Mesendoderm (in vitro differentiated cells): Measurements from ENCODE around the gene KAZN.

Experiments
- DNase-seq: peaks from one replicate; pipeline ENCODE4 v3.0.0; 2013
- H2AK5ac ChIP-seq: 2 replicates; pipeline ENCODE4 v1.6.1; 2013; ENCODE audit warnings: low read length, inconsistent platforms
- H2BK120ac ChIP-seq: 2 replicates; pipeline ENCODE4 v1.6.1; 2013; ENCODE audit warnings: low read depth, mild to moderate bottlenecking, low read length, moderate library complexity, mixed read lengths
- H2BK15ac ChIP-seq: replicated peaks from 2 replicates; pipeline ENCODE4 v1.6.1; 2013; ENCODE audit warnings: low read depth, mild to moderate bottlenecking, moderate library complexity
- H2BK5ac ChIP-seq: 2 replicates; pipeline ENCODE4 v1.6.1; 2013; ENCODE audit warnings: low read length, inconsistent platforms
- H3K18ac ChIP-seq: 2 replicates; pipeline ENCODE4 v1.6.1; 2013; ENCODE audit warnings: mild to moderate bottlenecking, low read length, mixed read lengths
- H3K23ac ChIP-seq: one replicate; pipeline ENCODE4 v1.6.1; 2013; ENCODE audit warnings: low read length
- H3K27ac ChIP-seq: 2 replicates; pipeline ENCODE4 v1.5.1; 2013; ENCODE audit warnings: low read depth, mild to moderate bottlenecking, inconsistent platforms, low read length, moderate library complexity
- H3K27me3 ChIP-seq: 2 replicates; pipeline ENCODE4 v1.6.1; 2013; ENCODE audit warnings: low read length, control low read depth, mild to moderate bottlenecking, inconsistent platforms; ENCODE audit not compliant: insufficient read depth, poor library complexity
- H3K36me3 ChIP-seq: 2 replicates; pipeline ENCODE4 v1.6.1; 2013; ENCODE audit warnings: low read length, inconsistent platforms; ENCODE audit not compliant: control insufficient read depth, insufficient read depth
- H3K4ac ChIP-seq: one replicate; pipeline ENCODE4 v1.6.1; 2013; ENCODE audit warnings: low read depth, mild to moderate bottlenecking, low read length, moderate library complexity
- H3K4me1 ChIP-seq: 2 replicates; pipeline ENCODE4 v1.6.1; 2013; ENCODE audit warnings: low read depth, low read length, inconsistent platforms; ENCODE audit not compliant: control insufficient read depth
- H3K4me2 ChIP-seq: 2 replicates; pipeline ENCODE4 v1.6.1; 2013; ENCODE audit warnings: low read length
- H3K4me3 ChIP-seq: 2 replicates; pipeline ENCODE4 v1.5.1; 2013; ENCODE audit warnings: mild to moderate bottlenecking, low read length
- H3K56ac ChIP-seq: one replicate; pipeline ENCODE4 v1.6.1; 2013; ENCODE audit warnings: low read length
- H3K79me1 ChIP-seq: 2 replicates; pipeline ENCODE4 v1.6.1; 2013; ENCODE audit warnings: low read length, inconsistent platforms
- H3K79me2 ChIP-seq: 2 replicates; pipeline ENCODE4 v1.6.1; 2013; ENCODE audit warnings: mild to moderate bottlenecking, low read length; ENCODE audit not compliant: control insufficient read depth, insufficient read depth
- H3K9ac ChIP-seq: 2 replicates; pipeline ENCODE4 v1.6.1; 2013; ENCODE audit warnings: low read length, inconsistent platforms
- H4K5ac ChIP-seq: one replicate; pipeline ENCODE4 v1.6.1; 2013; ENCODE audit warnings: low read length
- H4K8ac ChIP-seq: one replicate; pipeline ENCODE4 v1.6.1; 2013; ENCODE audit warnings: low read depth, mild to moderate bottlenecking, control low read depth, low read length, moderate library complexity
- WGBS: extraction: QIAGEN DNeasy Blood & Tissue Kit; methylation state at CpG from one replicate; pipeline ENCODE4 v1.1.7; 2013; ENCODE audit warnings: low lambda C conversion rate, missing lambda C conversion rate; ENCODE audit not compliant: insufficient coverage; ENCODE audit errors: extremely low coverage; 5-methylcytosine and 5-hydroxymethylcytosine counted together

Gene KAZN

DNA sequence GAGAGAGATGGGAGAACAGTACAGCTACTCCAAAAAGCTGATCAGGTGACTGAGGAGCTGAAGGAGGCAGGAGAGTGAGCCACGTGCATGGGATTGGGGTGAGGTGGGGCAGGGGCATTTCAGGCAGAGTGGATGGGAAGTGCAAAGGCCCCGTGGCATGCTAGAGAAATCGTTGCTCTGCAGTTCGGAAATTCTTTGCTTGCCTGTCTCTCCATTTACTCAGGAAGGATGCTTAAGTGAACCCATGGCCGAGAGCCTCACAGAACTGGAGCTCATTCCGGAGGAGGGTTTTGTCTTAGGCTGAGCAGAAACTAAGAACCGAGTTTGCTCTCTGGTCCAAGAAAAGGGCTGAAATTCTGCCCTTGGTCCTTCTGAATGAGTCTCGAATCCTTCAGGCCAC is 415.3 kb downstream of the KAZN start:
- Histone ChIP-seq H4K8ac (no peak overlapping the region), H3K27ac (no peak overlapping the region), H3K4me3 (no peak overlapping the region), H3K9ac (no peak overlapping the region), H2BK120ac (no peak overlapping the region), H3K36me3 (no peaks in the 10 kb centered on the region), H2BK15ac (no peak overlapping the region), H3K27me3 (no peaks in the 10 kb centered on the region), H3K4me1 (no peaks in the 10 kb centered on the region), H3K4ac (no peak overlapping the region), H3K79me1 (peaks cover 2% of the 10 kb centered on the region), H3K4me2 (no peak overlapping the region), H3K56ac (no peak overlapping the region), H3K23ac (no peak overlapping the region), H2AK5ac (no peak overlapping the region), H3K18ac (no peak overlapping the region), H4K5ac (no peak overlapping the region), H3K79me2 (no peaks in the 10 kb centered on the region), H2BK5ac (no peak overlapping the region)
- WGBS, result no CpG with 5 or more reads among the region's 8 CpGs
- DNase-seq, result no peak

DNA sequence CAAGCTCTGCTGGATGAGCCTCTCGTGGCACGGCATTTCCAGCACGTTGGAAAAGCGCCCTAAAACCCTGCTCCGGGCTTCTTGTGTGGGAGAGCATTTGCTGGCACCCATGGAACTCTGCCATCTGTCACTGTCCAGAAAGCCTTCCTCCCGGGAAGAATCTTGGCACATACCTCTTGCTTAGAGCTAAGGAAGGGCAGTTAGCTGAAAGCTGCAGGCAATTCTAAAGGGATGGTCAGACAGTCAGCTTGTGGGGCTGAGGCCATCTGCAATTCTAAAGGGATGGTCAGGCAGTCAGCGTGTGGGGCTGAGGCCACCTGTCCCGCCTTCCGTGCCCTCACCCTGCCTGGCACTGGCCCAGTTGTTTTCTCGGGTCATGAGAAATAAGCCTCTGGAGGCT is 416.0 kb downstream of the KAZN start:
- no peak overlapping the region for H3K4me3 ChIP-seq
- no peak overlapping the region for H2BK5ac ChIP-seq
- no peak overlapping the region for H3K9ac ChIP-seq
- no peaks in the 10 kb centered on the region for H3K27me3 ChIP-seq
- H2BK120ac ChIP-seq, result no peak overlapping the region
- H3K18ac ChIP-seq, result no peak overlapping the region
- no peaks in the 10 kb centered on the region for H3K79me2 ChIP-seq
- H3K36me3 ChIP-seq, result no peaks in the 10 kb centered on the region
- peaks cover 5% of the 10 kb centered on the region for H3K79me1 ChIP-seq
- no peak overlapping the region for H4K8ac ChIP-seq
- no peak overlapping the region for H2BK15ac ChIP-seq
- no peak for DNase-seq
- H3K4ac ChIP-seq, result no peak overlapping the region
- no peak overlapping the region for H3K23ac ChIP-seq
- WGBS, result no CpG with 5 or more reads among the region's 10 CpGs
- no peak overlapping the region for H2AK5ac ChIP-seq
- no peak overlapping the region for H3K4me2 ChIP-seq
- no peaks in the 10 kb centered on the region for H3K4me1 ChIP-seq
- H3K27ac ChIP-seq, result no peak overlapping the region
- H4K5ac ChIP-seq, result no peak overlapping the region
- H3K56ac ChIP-seq, result no peak overlapping the region

GRCh38 chr1:15016001-15016400 is 417.5 kb downstream of the KAZN start:
- no CpG with 5 or more reads among the region's 9 CpGs for WGBS
- DNase-seq, result no peak
- no peak overlapping the region for H3K56ac ChIP-seq

DNA sequence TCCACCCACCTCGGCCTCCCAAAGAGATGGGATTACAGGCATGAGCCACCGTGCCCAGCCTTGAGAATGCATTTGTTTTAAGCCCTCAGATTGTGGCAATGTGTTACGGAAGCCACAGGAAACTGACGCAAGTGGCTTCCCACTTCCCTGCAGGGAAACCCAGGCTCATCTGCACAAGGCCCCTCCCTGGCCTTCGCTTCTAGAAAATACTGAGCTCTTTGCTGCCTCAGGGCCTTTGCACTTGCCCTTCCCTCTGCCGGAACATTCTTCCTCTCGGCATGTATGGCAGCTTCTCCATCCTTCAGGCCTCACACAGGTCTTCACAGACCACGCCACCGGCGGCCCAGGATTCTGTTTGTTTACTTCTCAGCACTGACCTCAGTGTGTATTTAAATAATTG is 418.0 kb downstream of the KAZN start:
- Histone ChIP-seq H4K8ac (no peak overlapping the region), H3K9ac (no peak overlapping the region), H3K4me3 (no peak overlapping the region), H2AK5ac (no peak overlapping the region), H4K5ac (no peak overlapping the region), H3K27ac (no peak overlapping the region), H3K4me2 (no peak overlapping the region), H3K27me3 (no peaks in the 10 kb centered on the region), H3K79me2 (no peaks in the 10 kb centered on the region), H3K4me1 (no peaks in the 10 kb centered on the region), H3K36me3 (no peaks in the 10 kb centered on the region), H2BK15ac (no peak overlapping the region), H3K23ac (no peak overlapping the region), H3K79me1 (peaks cover 5% of the 10 kb centered on the region), H3K56ac (no peak overlapping the region), H2BK5ac (no peak overlapping the region), H2BK120ac (no peak overlapping the region), H3K4ac (no peak overlapping the region), H3K18ac (no peak overlapping the region)
- WGBS, result no CpG with 5 or more reads among the region's 10 CpGs
- DNase-seq, result no peak

More at GRCh38 chr1:15016001-15016400, 417.5 kb downstream of the KAZN start:
- no peaks in the 10 kb centered on the region for H3K36me3 ChIP-seq
- no peaks in the 10 kb centered on the region for H3K27me3 ChIP-seq
- no peak overlapping the region for H2BK15ac ChIP-seq
- H4K8ac ChIP-seq, result no peak overlapping the region
- no peak overlapping the region for H3K4ac ChIP-seq
- no peak overlapping the region for H2BK5ac ChIP-seq
- no peak overlapping the region for H3K18ac ChIP-seq
- H2BK120ac ChIP-seq, result no peak overlapping the region
- no peak overlapping the region for H4K5ac ChIP-seq
- H3K4me2 ChIP-seq, result no peak overlapping the region
- no peak overlapping the region for H3K23ac ChIP-seq
- no peaks in the 10 kb centered on the region for H3K4me1 ChIP-seq
- H3K27ac ChIP-seq, result no peak overlapping the region
- H2AK5ac ChIP-seq, result no peak overlapping the region
- H3K79me2 ChIP-seq, result no peaks in the 10 kb centered on the region
- H3K9ac ChIP-seq, result no peak overlapping the region
- peaks cover 5% of the 10 kb centered on the region for H3K79me1 ChIP-seq
- H3K4me3 ChIP-seq, result no peak overlapping the region

DNA sequence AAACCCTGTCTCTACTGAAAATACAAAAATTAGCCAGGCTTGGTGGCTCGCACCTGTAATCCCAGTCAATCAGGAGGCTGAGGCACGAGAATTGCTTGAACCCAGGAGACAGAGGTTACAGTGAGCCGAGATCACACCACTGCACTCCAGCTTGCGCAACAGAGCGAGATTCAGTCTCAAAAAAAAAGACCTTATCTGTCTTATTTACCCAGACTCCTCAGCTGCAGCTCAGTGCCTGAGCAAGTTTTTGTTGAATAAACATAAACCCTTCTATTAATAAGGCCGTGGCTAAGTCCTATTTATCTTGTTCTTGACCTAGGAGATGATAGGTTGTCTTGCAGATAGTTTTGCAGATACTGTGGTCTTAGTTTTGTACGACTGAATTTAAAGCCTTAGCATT is 418.6 kb downstream of the KAZN start:
- Histone ChIP-seq H2BK5ac (no peak overlapping the region), H3K56ac (no peak overlapping the region), H3K79me2 (no peaks in the 10 kb centered on the region), H3K27ac (no peak overlapping the region), H2BK120ac (no peak overlapping the region), H4K5ac (no peak overlapping the region), H3K79me1 (peaks cover 5% of the 10 kb centered on the region), H3K4me1 (no peaks in the 10 kb centered on the region), H2AK5ac (no peak overlapping the region), H3K4me2 (no peak overlapping the region), H3K18ac (no peak overlapping the region), H3K9ac (no peak overlapping the region), H3K36me3 (no peaks in the 10 kb centered on the region), H3K23ac (no peak overlapping the region), H3K27me3 (no peaks in the 10 kb centered on the region), H3K4me3 (no peak overlapping the region), H4K8ac (no peak overlapping the region), H3K4ac (no peak overlapping the region), H2BK15ac (no peak overlapping the region)
- no CpG with 5 or more reads among the region's 7 CpGs for WGBS
- no peak for DNase-seq

GRCh38 chr1:15018767-15019166 is 420.3 kb downstream of the KAZN start:
- Histone ChIP-seq H3K9ac (no peak overlapping the region), H3K79me1 (peaks cover 4% of the 10 kb centered on the region), H3K79me2 (no peaks in the 10 kb centered on the region), H3K4me2 (no peak overlapping the region), H3K27me3 (no peaks in the 10 kb centered on the region), H2BK15ac (no peak overlapping the region), H3K23ac (no peak overlapping the region), H3K27ac (no peak overlapping the region), H3K56ac (no peak overlapping the region), H2AK5ac (no peak overlapping the region), H4K8ac (no peak overlapping the region), H2BK5ac (no peak overlapping the region), H3K36me3 (no peaks in the 10 kb centered on the region), H2BK120ac (no peak overlapping the region), H3K4me1 (no peaks in the 10 kb centered on the region), H3K18ac (no peak overlapping the region), H4K5ac (no peak overlapping the region), H3K4me3 (no peak overlapping the region), H3K4ac (no peak overlapping the region)
- DNase-seq, result no peak
- no CpG with 5 or more reads among the region's 4 CpGs for WGBS
